Sigmoid colon (tissue), 7 donors: ENCODE results near the gene ANKLE1. TPM values are rescaled to one million over a fixed set of nuclear protein-coding genes. Genes with fewer than 3 reads are reported as not detected.
A peak's percentile ranks its signal among the peaks of the same experiment; 100 is the strongest.
"Not testable (repeated sequence)": the region's sequence is repeated elsewhere in the genome, so short reads cannot be mapped to it uniquely, and the experiment has no call there.

Source experiments
- DNase-seq: peaks from one replicate; pipeline ENCODE4 v3.0.0-alpha.2; 2019
- H3K27ac ChIP-seq, 4 donors: fragments of 200-600 bp; sonication (generic); one replicate each; pipeline ENCODE4 v1.5.1; 2016 to 2019; ENCODE audit warnings: mild to moderate bottlenecking in 1 of 4
- H3K27me3 ChIP-seq, 3 donors: fragments of 200-600 bp; sonication (generic); one replicate each; pipeline ENCODE4 v1.5.1; 2019; ENCODE audit warnings: mild to moderate bottlenecking in 1 of 3
- H3K36me3 ChIP-seq, 4 donors: fragments of 200-600 bp; sonication (generic); one replicate each; pipeline ENCODE4 v1.5.1; 2016 to 2019
- H3K4me1 ChIP-seq, 4 donors: fragments of 200-600 bp; sonication (generic); one replicate each; pipeline ENCODE4 v1.5.1; 2017 to 2019
- H3K4me3 ChIP-seq, 4 donors: fragments of 200-600 bp; sonication (generic); one replicate each; pipeline ENCODE4 v1.5.1; 2017 to 2019; ENCODE audit warnings: mild to moderate bottlenecking in 2 of 4, moderate library complexity in 1 of 4
- H3K9me3 ChIP-seq, 4 donors: fragments of 200-600 bp in 3 of 4; sonication (generic) in 3 of 4; one replicate each; pipeline versions ENCODE4 v1.5.1 to v1.6.1; 2013 to 2019
- CTCF ChIP-seq, 4 experiments: fragments of 450-650 bp in 3 of 4; fragments of 200-600 bp in 1 of 4; IDR thresholded peaks; one replicate each; pipeline ENCODE4 v1.5.1; 2016 to 2019; ENCODE audit warnings: antibody characterized with exemption in 4 of 4, mild to moderate bottlenecking in 3 of 4, moderate library complexity in 2 of 4
- EP300 ChIP-seq, 4 donors: sonication (generic); formaldehyde crosslinking; IDR thresholded peaks; one replicate each; pipeline ENCODE4 v1.6.1; 2017; ENCODE audit warnings: antibody characterized with exemption in 4 of 4
- POLR2A ChIP-seq, 2 donors: fragments of 450-650 bp; IDR thresholded peaks; one replicate each; pipeline ENCODE4 v1.6.1; 2016; ENCODE audit warnings: antibody characterized with exemption in 2 of 2, mild to moderate bottlenecking in 2 of 2, moderate library complexity in 2 of 2
- POLR2AphosphoS5 ChIP-seq, 4 donors: sonication (generic); formaldehyde crosslinking; IDR thresholded peaks; one replicate each; pipeline ENCODE4 v1.6.1; 2017; ENCODE audit warnings: antibody characterized with exemption in 4 of 4
- WGBS, 2 donors: extraction: QIAGEN DNeasy Blood & Tissue Kit; methylation state at CpG; one replicate each; pipeline ENCODE4 v1.1.7; 2013; 5-methylcytosine and 5-hydroxymethylcytosine counted together
- intact Hi-C: fragments of 100-400 bp; cut with DNase I; formaldehyde crosslinking; loops from one replicate; pipeline ENCODE4 v1.15.1; 2023
- polyA plus RNA-seq, 3 donors: library from polyadenylated mRNA; stranded (reverse); fragments of 200-250 nt; gene quantifications; one replicate each; pipeline ENCODE4 v1.2.3, GENCODE V29; 2013
- total RNA-seq, 4 donors: library from RNA; depleted of rRNA; stranded (reverse); fragments of >200 nt; gene quantifications; one replicate each; pipeline ENCODE4 v1.1.0, GENCODE V29; 2016
- donor health status: healthy with polysubstance abuse.
- donor health status: Bipolar disorder and iron deficiency.
- donor health status: healthy.

ANKLE1 gene
- total and polyA plus RNA-seq, 7 donors: 0.49 to 1.3 (median 0.71) TPM; not detected in 2

GRCh38 chr19:17266975-17267788 lies 14.5 kb upstream of the ANKLE1 start, which contains the start of gene BABAM1:
BABAM1 (plus strand) TSS chr19:17267443; CDS start chr19:17268807, 1,364 bp downstream.
- TF ChIP-seq EP300 (IDR thresholded peaks at IDR 0.05): no peak
- TF ChIP-seq CTCF (IDR thresholded peaks at IDR 0.05): no peak
- peak in 1 of 2 donors; percentile 7 for TF ChIP-seq POLR2A (IDR thresholded peaks at IDR 0.05)
- peak; percentile 47 to 75 (median 68) for TF ChIP-seq POLR2AphosphoS5 (IDR thresholded peaks at IDR 0.05)
- intact Hi-C loops: loop anchor here (2.0 kb wide), 2 partner anchors 22 to 52 kb away; partner anchors contain the start of genes NR2F6 and USE1
- Histone ChIP-seq H3K4me1 (peaks cover 0 to 13% (median 11%) of the 10 kb centered on the region in 4 donors), H3K27ac (peak within 1 kb of the TSS; percentile 80 to 86 (median 80)), H3K4me3 (peak within 1 kb of the TSS; percentile 61 to 92 (median 75)), H3K9me3 (no peaks in the 10 kb centered on the region), H3K27me3 (no peaks in the 10 kb centered on the region), H3K36me3 (peaks cover 0 to 37% (median 16%) of the 10 kb centered on the region in 4 donors)
- 0% methylated on average over 27 of the region's 27 CpGs for WGBS, 2 donors
- DNase-seq: peak; percentile 98

DNA sequence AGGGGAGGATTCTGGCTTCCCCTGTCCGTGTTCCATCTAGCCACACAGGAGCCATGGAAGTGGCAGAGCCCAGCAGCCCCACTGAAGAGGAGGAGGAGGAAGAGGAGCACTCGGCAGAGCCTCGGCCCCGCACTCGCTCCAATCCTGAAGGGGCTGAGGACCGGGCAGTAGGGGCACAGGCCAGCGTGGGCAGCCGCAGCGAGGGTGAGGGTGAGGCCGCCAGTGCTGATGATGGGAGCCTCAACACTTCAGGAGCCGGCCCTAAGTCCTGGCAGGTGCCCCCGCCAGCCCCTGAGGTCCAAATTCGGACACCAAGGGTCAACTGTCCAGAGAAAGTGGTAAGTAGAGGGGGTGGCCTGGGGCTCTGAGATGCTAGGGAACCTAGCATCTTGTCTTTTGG lies 12.9 kb upstream of the ANKLE1 start:
- WGBS, 2 donors: 94 to 95% methylated on average over 13 of the region's 13 CpGs
- H3K9me3 ChIP-seq: no peaks in the 10 kb centered on the region
- peaks cover 0 to 52% (median 23%) of the 10 kb centered on the region in 4 donors for H3K36me3 ChIP-seq
- TF ChIP-seq POLR2AphosphoS5 (IDR thresholded peaks at IDR 0.05) (no peak), POLR2A (IDR thresholded peaks at IDR 0.05) (no peak), CTCF (IDR thresholded peaks at IDR 0.05) (no peak), EP300 (IDR thresholded peaks at IDR 0.05) (no peak)
- no peaks in the 10 kb centered on the region for H3K27me3 ChIP-seq
- DNase-seq: no peak
- no peak overlapping the region for H3K4me3 ChIP-seq
- peaks cover 0 to 13% (median 11%) of the 10 kb centered on the region in 4 donors for H3K4me1 ChIP-seq
- no peak overlapping the region for H3K27ac ChIP-seq
- intact Hi-C loops: no loop called here

DNA sequence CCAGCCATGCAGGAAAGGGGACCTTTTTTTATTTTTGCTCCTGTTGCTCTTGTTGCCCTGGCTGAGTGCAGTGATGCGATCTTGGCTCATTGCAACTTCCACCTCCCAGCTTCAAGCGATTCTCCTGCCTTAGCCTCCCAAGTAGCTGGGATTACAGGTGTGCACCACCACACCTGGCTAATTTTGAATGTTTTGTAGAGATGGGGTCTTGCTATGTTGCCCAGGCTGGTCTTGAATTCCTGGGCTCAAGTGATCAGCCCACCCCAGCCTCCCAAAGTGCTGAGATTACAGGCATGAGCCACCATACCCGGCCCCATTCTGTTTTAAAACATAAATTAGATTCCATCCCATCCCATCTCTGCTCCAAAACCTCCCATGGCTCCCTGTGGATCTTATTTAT lies 6.8 kb upstream of the ANKLE1 start:
- WGBS, 2 donors: 98 to 99% methylated on average over 3 of the region's 3 CpGs
- intact Hi-C loops: not testable (repeated sequence)
- H3K36me3 ChIP-seq: peaks cover 24 to 98% (median 60%) of the 10 kb centered on the region in 4 donors

GRCh38 chr19:17275441-17276175 lies 6.1 kb upstream of the ANKLE1 start:
- 94 to 95% methylated on average over 19 of the region's 19 CpGs for WGBS, 2 donors
- Histone ChIP-seq H3K27ac (no peak overlapping the region), H3K27me3 (no peaks in the 10 kb centered on the region), H3K9me3 (no peaks in the 10 kb centered on the region), H3K4me1 (no peaks in the 10 kb centered on the region), H3K4me3 (no peak overlapping the region), H3K36me3 (peaks cover 24 to 91% (median 57%) of the 10 kb centered on the region in 4 donors)
- DNase-seq: no peak
- TF ChIP-seq POLR2AphosphoS5 (IDR thresholded peaks at IDR 0.05): no peak
- TF ChIP-seq EP300 (IDR thresholded peaks at IDR 0.05): no peak
- no peak for TF ChIP-seq POLR2A (IDR thresholded peaks at IDR 0.05)
- no peak for TF ChIP-seq CTCF (IDR thresholded peaks at IDR 0.05)
- intact Hi-C loops: no loop called here

More for the DNA sequence above, 6.8 kb upstream of the ANKLE1 start:
- DNase-seq, H3K27ac ChIP-seq, H3K4me1 ChIP-seq, H3K27me3 ChIP-seq, H3K9me3 ChIP-seq, H3K4me3 ChIP-seq: not testable (repeated sequence)

GRCh38 chr19:17279436-17279835 lies 2.3 kb upstream of the ANKLE1 start:
- intact Hi-C loops: no loop called here
- Histone ChIP-seq H3K9me3 (no peaks in the 10 kb centered on the region), H3K4me1 (peaks cover 0 to 18% (median 15%) of the 10 kb centered on the region in 4 donors), H3K4me3 (no peak overlapping the region), H3K27me3 (peaks cover 11 to 15% (median 15%) of the 10 kb centered on the region in 3 donors), H3K27ac (no peak overlapping the region), H3K36me3 (peaks cover 20 to 53% (median 33%) of the 10 kb centered on the region in 4 donors)
- WGBS, 2 donors: 80 to 92% methylated on average over 3 of the region's 3 CpGs
- no peak for TF ChIP-seq POLR2A (IDR thresholded peaks at IDR 0.05)
- no peak for TF ChIP-seq EP300 (IDR thresholded peaks at IDR 0.05)
- TF ChIP-seq POLR2AphosphoS5 (IDR thresholded peaks at IDR 0.05): no peak
- no peak for TF ChIP-seq CTCF (IDR thresholded peaks at IDR 0.05)
- no peak for DNase-seq
